Type B pancreatic cell (in vitro differentiated cells): ENCODE measurements around the gene AOPEP. TPM values are rescaled to one million over a fixed set of nuclear protein-coding genes. Genes with fewer than 3 reads are reported as not detected.
A peak's percentile ranks its signal among the peaks of the same experiment; 100 is the strongest.

Experiments
- DNase-seq: peaks from one replicate; pipeline ENCODE4 v3.0.0; 2021; ENCODE audit warnings: mixed read lengths; ENCODE audit not compliant: unreplicated experiment; ENCODE audit errors: extremely low spot score
- H3K27ac Mint-ChIP-seq: 2 replicates; pipeline ENCODE4 v1.8.0; 2021; ENCODE audit warnings: mild to moderate bottlenecking, mixed read lengths
- H3K27me3 Mint-ChIP-seq: 2 replicates; pipeline ENCODE4 v1.8.0; 2021; ENCODE audit warnings: mixed read lengths
- H3K36me3 Mint-ChIP-seq: 2 replicates; pipeline ENCODE4 v1.8.0; 2021; ENCODE audit warnings: mixed read lengths
- H3K4me1 Mint-ChIP-seq: one replicate; pipeline ENCODE4 v1.8.0; 2021; ENCODE audit warnings: mixed read lengths; ENCODE audit not compliant: unreplicated experiment
- H3K4me3 Mint-ChIP-seq: 2 replicates; pipeline ENCODE4 v1.8.0; 2021; ENCODE audit warnings: mild to moderate bottlenecking, mixed read lengths
- H3K9me3 Mint-ChIP-seq: 2 replicates; pipeline ENCODE4 v1.8.0; 2021; ENCODE audit warnings: mixed read lengths
- total RNA-seq: library from RNA; stranded (reverse); gene quantifications from 2 replicates; pipeline ENCODE4 v1.2.1, GENCODE V29; 2021; ENCODE audit warnings: low replicate concordance
- TF ChIP-seq, protein P1 (sequence below): fragments of 200-600 bp; sonication (generic); conservative IDR thresholded peaks from 2 replicates; pipeline ENCODE4 v1.5.0; 2021; ENCODE audit warnings: antibody characterized with exemption, mild to moderate bottlenecking

The AOPEP gene
- total RNA-seq, 1 donor from 2014 or later: 89.3 TPM

DNA sequence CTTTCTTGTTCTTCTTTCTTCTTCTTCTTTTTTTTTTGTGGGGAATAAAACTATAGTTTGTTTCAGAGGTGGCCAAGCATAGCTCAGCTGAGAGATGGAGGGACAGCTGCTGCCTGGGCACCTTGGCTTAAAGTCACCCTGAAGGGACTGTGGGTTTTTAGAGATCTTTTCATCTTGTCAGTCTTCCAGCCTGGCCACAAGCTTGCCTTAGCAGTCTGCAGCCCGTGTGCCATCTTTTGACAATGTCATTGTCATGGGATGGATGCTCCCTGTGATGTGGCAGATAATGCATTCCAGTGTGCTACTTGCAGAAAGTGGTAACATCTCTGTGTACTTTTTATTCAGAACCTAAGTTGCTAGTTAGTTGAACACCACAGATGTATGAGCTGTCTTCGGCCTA is 310.2 kb downstream of the AOPEP start:
- TF ChIP-seq, protein P1, sequence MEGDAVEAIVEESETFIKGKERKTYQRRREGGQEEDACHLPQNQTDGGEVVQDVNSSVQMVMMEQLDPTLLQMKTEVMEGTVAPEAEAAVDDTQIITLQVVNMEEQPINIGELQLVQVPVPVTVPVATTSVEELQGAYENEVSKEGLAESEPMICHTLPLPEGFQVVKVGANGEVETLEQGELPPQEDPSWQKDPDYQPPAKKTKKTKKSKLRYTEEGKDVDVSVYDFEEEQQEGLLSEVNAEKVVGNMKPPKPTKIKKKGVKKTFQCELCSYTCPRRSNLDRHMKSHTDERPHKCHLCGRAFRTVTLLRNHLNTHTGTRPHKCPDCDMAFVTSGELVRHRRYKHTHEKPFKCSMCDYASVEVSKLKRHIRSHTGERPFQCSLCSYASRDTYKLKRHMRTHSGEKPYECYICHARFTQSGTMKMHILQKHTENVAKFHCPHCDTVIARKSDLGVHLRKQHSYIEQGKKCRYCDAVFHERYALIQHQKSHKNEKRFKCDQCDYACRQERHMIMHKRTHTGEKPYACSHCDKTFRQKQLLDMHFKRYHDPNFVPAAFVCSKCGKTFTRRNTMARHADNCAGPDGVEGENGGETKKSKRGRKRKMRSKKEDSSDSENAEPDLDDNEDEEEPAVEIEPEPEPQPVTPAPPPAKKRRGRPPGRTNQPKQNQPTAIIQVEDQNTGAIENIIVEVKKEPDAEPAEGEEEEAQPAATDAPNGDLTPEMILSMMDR: no peak
- Mint-ChIP-seq H3K36me3 (peaks cover 43% of the 10 kb centered on the region), H3K4me1 (peaks cover 53% of the 10 kb centered on the region), H3K27me3 (no peaks in the 10 kb centered on the region), H3K27ac (peak overlapping the region; percentile 83), H3K9me3 (no peaks in the 10 kb centered on the region), H3K4me3 (peak overlapping the region; percentile 6)
- DNase-seq: no peak

DNA sequence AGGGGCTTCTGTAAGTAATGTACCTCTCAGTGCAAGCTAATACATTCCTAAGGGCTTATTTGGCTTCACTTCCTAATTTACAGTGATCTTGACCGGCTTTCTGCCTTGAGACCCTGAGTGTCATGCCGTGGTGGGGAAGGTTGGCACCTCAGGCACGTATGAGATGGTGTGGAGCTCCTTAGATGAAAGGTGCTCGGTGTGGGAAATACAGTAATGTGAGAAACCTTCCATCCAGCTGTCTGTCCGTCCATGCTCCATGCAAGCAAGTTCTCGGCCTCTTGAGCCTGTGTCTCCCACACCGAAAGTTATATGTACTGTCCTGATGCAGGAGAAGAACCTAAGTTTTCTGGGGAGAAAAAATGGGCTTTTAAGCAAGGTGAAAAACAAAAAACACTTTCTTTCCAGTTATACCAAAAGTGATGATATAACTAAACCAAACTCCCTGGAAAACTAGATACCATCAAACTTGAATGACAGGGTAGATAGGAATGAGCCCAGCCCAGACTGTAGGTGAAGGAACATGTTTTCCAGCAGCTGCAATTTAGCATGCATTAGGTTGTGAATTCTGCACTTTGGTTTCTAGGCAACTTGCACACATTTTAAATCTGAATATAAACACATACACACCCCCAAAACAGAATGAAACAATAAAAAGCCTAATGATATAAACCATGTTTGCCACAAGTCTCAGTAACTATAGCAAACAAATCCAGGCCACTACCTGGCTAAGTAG is 311.5 kb downstream of the AOPEP start:
- no peaks in the 10 kb centered on the region for H3K27me3 Mint-ChIP-seq
- DNase-seq: no peak
- H3K27ac Mint-ChIP-seq: peak overlapping the region; percentile 93
- no peaks in the 10 kb centered on the region for H3K9me3 Mint-ChIP-seq
- TF ChIP-seq, protein P1: no peak
- peak overlapping the region; percentile 18 for H3K4me3 Mint-ChIP-seq
- H3K36me3 Mint-ChIP-seq: peaks cover 41% of the 10 kb centered on the region
- peaks cover 47% of the 10 kb centered on the region for H3K4me1 Mint-ChIP-seq

DNA sequence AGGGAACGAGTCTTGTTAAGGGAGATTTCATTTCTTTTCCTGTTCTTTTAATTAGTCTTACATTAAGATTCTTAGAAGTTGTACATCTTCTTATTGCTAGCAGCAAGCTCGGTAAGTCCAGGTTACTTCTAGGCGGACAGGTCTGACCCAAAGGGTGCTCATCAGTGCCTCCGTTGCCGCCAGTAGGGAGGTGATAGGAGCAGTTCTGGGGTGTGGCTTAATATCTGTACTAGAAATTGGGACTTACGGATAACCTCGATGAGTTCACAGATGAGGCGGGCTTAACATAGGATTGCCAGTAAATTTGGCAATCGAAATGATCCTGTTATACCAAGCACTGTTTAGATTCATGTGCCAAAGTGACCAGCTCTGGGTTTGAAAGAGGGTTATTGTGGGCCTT is 312.2 kb downstream of the AOPEP start:
- peak overlapping the region; percentile 18 for H3K4me3 Mint-ChIP-seq
- H3K36me3 Mint-ChIP-seq: peaks cover 37% of the 10 kb centered on the region
- TF ChIP-seq, protein P1: no peak
- DNase-seq: no peak
- H3K27ac Mint-ChIP-seq: peak overlapping the region; percentile 93
- no peaks in the 10 kb centered on the region for H3K27me3 Mint-ChIP-seq
- no peaks in the 10 kb centered on the region for H3K9me3 Mint-ChIP-seq
- H3K4me1 Mint-ChIP-seq: peaks cover 43% of the 10 kb centered on the region

DNA sequence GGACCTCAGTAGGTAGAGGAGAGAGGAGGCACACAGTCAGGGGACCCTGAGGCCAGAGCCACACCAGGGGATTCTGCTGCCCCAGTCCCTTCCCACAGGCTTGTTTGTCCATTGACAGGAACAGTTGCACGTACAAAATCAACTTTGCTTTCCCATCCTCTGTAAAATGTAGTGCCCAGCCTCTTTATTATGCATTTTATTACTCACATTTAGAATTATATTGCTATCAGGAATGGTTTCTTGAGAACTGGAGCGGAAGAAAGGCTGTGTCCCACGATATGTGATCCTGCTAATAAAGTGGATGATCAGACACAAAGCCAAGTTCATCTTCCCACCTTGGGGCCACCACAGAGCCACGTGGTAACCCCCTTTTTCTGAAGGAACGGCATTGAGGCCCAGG is 313.6 kb downstream of the AOPEP start:
- Mint-ChIP-seq H3K36me3 (peaks cover 36% of the 10 kb centered on the region), H3K9me3 (no peaks in the 10 kb centered on the region), H3K4me1 (peaks cover 48% of the 10 kb centered on the region), H3K27me3 (no peaks in the 10 kb centered on the region), H3K27ac (no peak overlapping the region), H3K4me3 (no peak overlapping the region)
- TF ChIP-seq, protein P1: no peak
- no peak for DNase-seq

DNA sequence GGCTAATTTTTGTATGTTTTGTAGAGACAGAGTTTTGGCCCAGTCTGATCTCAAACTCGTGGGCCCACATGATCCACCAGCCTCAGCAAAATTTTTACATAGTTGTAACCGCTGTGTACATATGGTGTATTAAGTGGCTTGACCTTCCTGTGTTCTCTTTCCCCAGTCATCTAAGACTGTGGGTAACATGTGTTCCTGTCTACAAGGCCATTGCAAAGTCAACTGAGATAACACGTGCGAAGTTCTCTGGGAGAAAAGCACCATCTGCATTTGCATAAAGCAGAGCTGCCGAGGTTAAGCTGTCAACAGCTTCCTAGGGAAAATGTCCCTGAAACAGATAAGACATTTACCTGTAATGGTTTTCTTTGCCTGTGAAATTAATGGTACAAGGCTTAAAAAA is 317.3 kb downstream of the AOPEP start:
- Mint-ChIP-seq H3K9me3 (no peaks in the 10 kb centered on the region), H3K4me1 (peaks cover 45% of the 10 kb centered on the region), H3K27me3 (no peaks in the 10 kb centered on the region), H3K27ac (peak overlapping the region; percentile 39), H3K4me3 (no peak overlapping the region), H3K36me3 (peaks cover 15% of the 10 kb centered on the region)
- DNase-seq: no peak
- TF ChIP-seq, protein P1: no peak
